ENCODE results near the gene ZNF277.

DNA sequence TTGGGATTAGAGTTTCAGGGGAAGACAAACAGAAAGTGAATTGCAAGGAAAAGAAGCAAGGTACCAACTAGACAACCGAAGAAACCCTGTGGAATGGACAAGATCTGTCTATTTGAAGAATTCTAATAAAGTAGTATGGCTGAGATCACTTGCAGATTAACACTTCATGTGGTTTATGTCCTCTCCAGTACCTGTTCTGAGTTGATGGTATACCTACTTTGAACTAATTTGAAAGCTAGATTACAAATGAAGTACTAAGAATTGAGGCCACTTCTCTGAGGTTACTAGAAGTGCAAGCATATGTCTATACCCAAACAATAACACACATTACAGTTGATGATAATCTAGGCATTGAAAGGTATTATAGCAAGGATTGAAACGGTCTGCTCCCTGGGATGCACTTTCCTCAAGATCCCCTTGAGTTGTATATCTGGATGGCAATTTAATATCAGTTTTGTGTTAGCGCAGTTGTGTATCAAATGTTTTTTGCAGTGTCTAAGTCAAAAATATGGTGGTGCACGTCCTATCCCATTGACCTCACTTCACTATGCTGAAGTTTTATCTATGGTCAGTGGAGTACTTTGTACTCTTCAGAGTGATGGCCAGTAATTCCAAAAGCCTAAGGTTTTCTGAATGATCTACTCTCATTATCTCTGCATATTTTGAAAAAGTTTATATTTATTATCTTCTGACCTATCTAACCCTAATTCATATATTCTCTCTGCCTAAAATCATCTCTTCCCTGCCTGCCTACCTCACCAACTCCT is 25.9 kb downstream of the ZNF277 start:
- no peak for TF ChIP-seq ZC3H10 (CRISPR knock-in tag; IDR thresholded peaks at IDR 0.05)
- no peak for TF ChIP-seq RARB (CRISPR knock-in tag; IDR thresholded peaks at IDR 0.05)

Measured in SK-N-SH treated with all-trans-retinoic acid at 6 μM for 48 hours (cell line).